ENCODE data around the gene AQP12B.

DNA sequence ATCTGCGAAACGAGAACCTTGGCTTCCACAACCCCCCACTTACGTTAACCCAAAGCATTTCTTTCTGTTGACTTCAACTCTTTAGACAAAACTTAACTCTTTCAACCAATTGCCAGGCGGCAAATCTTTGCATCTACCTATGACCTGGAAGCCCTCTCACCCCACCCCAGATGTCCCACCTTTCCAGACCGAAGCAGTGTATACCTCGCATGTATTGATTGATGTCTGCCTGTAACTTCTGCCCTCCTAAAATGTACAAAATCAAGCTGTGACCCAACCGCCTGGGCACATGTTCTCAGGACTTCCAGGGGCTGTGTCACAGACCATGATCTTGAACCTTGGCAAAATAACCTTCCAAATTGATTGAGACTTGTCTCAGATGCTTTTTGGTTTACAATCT lies 12.3 kb downstream of the AQP12B start:
- TF ChIP-seq SIN3A (conservative IDR thresholded peaks at IDR 0.05 in 1 of 2, IDR thresholded peaks at IDR 0.05 in 1 of 2; ENCODE audit: low read depth in 1 of 2, low read length in 2 of 2): no peak
- TF ChIP-seq SP1 (IDR thresholded peaks at IDR 0.05; ENCODE audit: low read depth, low read length): no peak
- no peak for TF ChIP-seq CEBPB (IDR thresholded peaks at IDR 0.05; ENCODE audit: low read depth, low read length)
- no peak for TF ChIP-seq SP4 (IDR thresholded peaks at IDR 0.05; ENCODE audit: low read length)
- TF ChIP-seq, protein P1, sequence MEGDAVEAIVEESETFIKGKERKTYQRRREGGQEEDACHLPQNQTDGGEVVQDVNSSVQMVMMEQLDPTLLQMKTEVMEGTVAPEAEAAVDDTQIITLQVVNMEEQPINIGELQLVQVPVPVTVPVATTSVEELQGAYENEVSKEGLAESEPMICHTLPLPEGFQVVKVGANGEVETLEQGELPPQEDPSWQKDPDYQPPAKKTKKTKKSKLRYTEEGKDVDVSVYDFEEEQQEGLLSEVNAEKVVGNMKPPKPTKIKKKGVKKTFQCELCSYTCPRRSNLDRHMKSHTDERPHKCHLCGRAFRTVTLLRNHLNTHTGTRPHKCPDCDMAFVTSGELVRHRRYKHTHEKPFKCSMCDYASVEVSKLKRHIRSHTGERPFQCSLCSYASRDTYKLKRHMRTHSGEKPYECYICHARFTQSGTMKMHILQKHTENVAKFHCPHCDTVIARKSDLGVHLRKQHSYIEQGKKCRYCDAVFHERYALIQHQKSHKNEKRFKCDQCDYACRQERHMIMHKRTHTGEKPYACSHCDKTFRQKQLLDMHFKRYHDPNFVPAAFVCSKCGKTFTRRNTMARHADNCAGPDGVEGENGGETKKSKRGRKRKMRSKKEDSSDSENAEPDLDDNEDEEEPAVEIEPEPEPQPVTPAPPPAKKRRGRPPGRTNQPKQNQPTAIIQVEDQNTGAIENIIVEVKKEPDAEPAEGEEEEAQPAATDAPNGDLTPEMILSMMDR (IDR thresholded peaks at IDR 0.05; ENCODE audit: control extremely low read depth in 1 of 3, insufficient read depth in 1 of 3, low read depth in 1 of 3, low read length in 3 of 3): no peak
- no peak for TF ChIP-seq ZNF274 (IDR thresholded peaks at IDR 0.05; ENCODE audit: borderline replicate concordance, extremely low read depth, low read length)
- no peak for TF ChIP-seq POLR2AphosphoS5 (IDR thresholded peaks at IDR 0.05; ENCODE audit: low read depth, low read length)
- no peak for TF ChIP-seq POLR2A (IDR thresholded peaks at IDR 0.05; ENCODE audit: control extremely low read depth in 1 of 2, low read depth in 2 of 2, low read length in 2 of 2)
